IMR-90 (cell line): ENCODE results near the gene SNX15. TPM values are rescaled to one million over a fixed set of nuclear protein-coding genes. Genes with fewer than 3 reads are reported as not detected.
"Not testable (repeated sequence)": the region's sequence is repeated elsewhere in the genome, so short reads cannot be mapped to it uniquely, and the experiment has no call there.

Experiments
- ATAC-seq: fragments of 200-7000 bp; cut with Tn5 transposase; 2 replicates; pipeline ENCODE4 v1.9.1; 2020; ENCODE audit warnings: low read depth, mild to moderate bottlenecking, moderate library complexity
- BruUV-seq: library from RNA; stranded (reverse); fragments of 400-500 nt; replicated peaks from 2 replicates; lab custom pipeline; 2021; lab: Mats Ljungman, UMichigan
- CTCF ChIA-PET: fragments of 300-600 bp; formaldehyde crosslinking; extraction: SDS; loops from one replicate; lab custom pipeline; 2021; ENCODE audit warnings: antibody characterized with exemption; lab: Yijun Ruan, JAX
- POLR2A ChIA-PET: fragments of 300-600 bp; sonication (Branson Sonifier 250); formaldehyde crosslinking; loops from one replicate; lab custom pipeline; 2022; ENCODE audit warnings: antibody characterized with exemption; ENCODE audit not compliant: unreplicated experiment; lab: Charles Lee
- DNase-seq: peaks from one replicate; pipeline ENCODE4 v3.0.0; 2013
- H2AFZ ChIP-seq: replicated peaks from 2 replicates; pipeline ENCODE3; 2013; ENCODE audit warnings: low read length, mild to moderate bottlenecking; ENCODE audit not compliant: poor library complexity
- H2AK5ac ChIP-seq: 2 replicates; pipeline ENCODE4 v1.6.1; 2013; ENCODE audit warnings: low read depth, low read length, inconsistent platforms
- H2AK9ac ChIP-seq: replicated peaks from 2 replicates; pipeline ENCODE3; 2013; ENCODE audit warnings: mild to moderate bottlenecking, low read depth, low read length, moderate library complexity; ENCODE audit not compliant: poor library complexity
- H2BK120ac ChIP-seq: 2 replicates; pipeline ENCODE4 v1.6.1; 2013; ENCODE audit warnings: low read depth, low read length, inconsistent platforms
- H2BK15ac ChIP-seq: 3 replicates; pipeline ENCODE4 v1.6.1; 2013; ENCODE audit warnings: low read depth, low read length, inconsistent platforms
- H2BK20ac ChIP-seq: 2 replicates; pipeline ENCODE4 v1.6.1; 2013; ENCODE audit warnings: low read depth, mild to moderate bottlenecking, inconsistent platforms, low read length, moderate library complexity
- H2BK5ac ChIP-seq: 2 replicates; pipeline ENCODE4 v1.6.1; 2013; ENCODE audit warnings: mild to moderate bottlenecking, low read depth, low read length, inconsistent platforms; ENCODE audit not compliant: poor library complexity, severe bottlenecking
- H3K14ac ChIP-seq: replicated peaks from 2 replicates; pipeline ENCODE4 v1.6.1; 2013; ENCODE audit warnings: low read depth, low read length, inconsistent platforms
- H3K18ac ChIP-seq: 2 replicates; pipeline ENCODE4 v1.6.1; 2013; ENCODE audit warnings: low read depth, low read length, control low read depth
- H3K23ac ChIP-seq: 2 replicates; pipeline ENCODE4 v1.6.1; 2013; ENCODE audit warnings: low read depth, low read length, inconsistent platforms
- H3K27ac ChIP-seq: 2 replicates; pipeline ENCODE4 v1.5.1; 2013; ENCODE audit warnings: mild to moderate bottlenecking, control low read depth, low read length; ENCODE audit not compliant: insufficient read depth
- H3K27me3 ChIP-seq: 2 replicates; pipeline ENCODE4 v1.6.1; 2013; ENCODE audit warnings: low read length; ENCODE audit not compliant: control insufficient read depth, insufficient read depth
- H3K36me3 ChIP-seq: 2 replicates; pipeline ENCODE4 v1.6.1; 2013; ENCODE audit warnings: low read length, mixed read lengths; ENCODE audit not compliant: control insufficient read depth, insufficient read depth
- H3K4ac ChIP-seq: 2 replicates; pipeline ENCODE4 v1.6.1; 2013; ENCODE audit warnings: low read depth, low read length, inconsistent platforms
- H3K4me1 ChIP-seq: 2 replicates; pipeline ENCODE4 v1.6.1; 2013; ENCODE audit warnings: low read length, mixed read lengths; ENCODE audit not compliant: control insufficient read depth, insufficient read depth
- H3K4me2 ChIP-seq: 2 replicates; pipeline ENCODE4 v1.6.1; 2013; ENCODE audit warnings: low read depth, mild to moderate bottlenecking, control low read depth, low read length, moderate library complexity
- H3K4me3 ChIP-seq: 2 replicates; pipeline ENCODE4 v1.5.1; 2013; ENCODE audit warnings: low read depth, mild to moderate bottlenecking, control low read depth, low read length, moderate library complexity; ENCODE audit not compliant: insufficient read depth
- H3K56ac ChIP-seq: 2 replicates; pipeline ENCODE4 v1.6.1; 2013; ENCODE audit warnings: low read length, inconsistent platforms; ENCODE audit not compliant: insufficient read depth; ENCODE audit errors: extremely low read depth
- H3K79me1 ChIP-seq, 2 experiments: 2 replicates each; pipeline ENCODE4 v1.6.1; 2013; ENCODE audit warnings: low read length in 2 of 2, inconsistent platforms in 1 of 2, low read depth in 1 of 2
- H3K9ac ChIP-seq: 2 replicates; pipeline ENCODE4 v1.6.1; 2013; ENCODE audit warnings: low read depth, low read length, control low read depth
- H3K9me1 ChIP-seq: 2 replicates; pipeline ENCODE4 v1.6.1; 2013; ENCODE audit warnings: low read length, inconsistent platforms; ENCODE audit not compliant: insufficient read depth
- H3K9me3 ChIP-seq: 2 replicates; pipeline ENCODE4 v1.6.1; 2013; ENCODE audit warnings: low read length; ENCODE audit not compliant: control insufficient read depth, insufficient read depth
- H4K20me1 ChIP-seq: 2 replicates; pipeline ENCODE4 v1.6.1; 2013; ENCODE audit warnings: low read length, inconsistent platforms; ENCODE audit not compliant: insufficient read depth
- H4K5ac ChIP-seq: 2 replicates; pipeline ENCODE4 v1.6.1; 2013; ENCODE audit warnings: mild to moderate bottlenecking, low read depth, low read length, control low read depth
- H4K8ac ChIP-seq, 2 experiments: 2 replicates each; pipeline ENCODE4 v1.6.1; 2013; ENCODE audit warnings: low read depth in 2 of 2, low read length in 2 of 2, control low read depth in 1 of 2, inconsistent platforms in 1 of 2
- H4K91ac ChIP-seq: 2 replicates; pipeline ENCODE4 v1.6.1; 2013; ENCODE audit warnings: low read depth, low read length, inconsistent platforms; ENCODE audit not compliant: insufficient read depth
- FOS ChIP-seq: fragments of 150-350 bp; IDR thresholded peaks from 2 replicates; pipeline ENCODE4 v1.6.1; 2016; ENCODE audit warnings: low read depth, low read length
- MAFK ChIP-seq: IDR thresholded peaks from 2 replicates; pipeline ENCODE4 v1.6.1; 2012; ENCODE audit warnings: low read depth, low read length, improper control_type of control experiment
- MAZ ChIP-seq: IDR thresholded peaks from 2 replicates; pipeline ENCODE4 v1.6.1; 2012; ENCODE audit warnings: low read depth, mild to moderate bottlenecking, low read length, improper control_type of control experiment, moderate library complexity, borderline replicate concordance
- POLR2A ChIP-seq: IDR thresholded peaks from 2 replicates; pipeline ENCODE4 v1.6.1; 2012; ENCODE audit warnings: mild to moderate bottlenecking, low read depth, low read length
- RCOR1 ChIP-seq: IDR thresholded peaks from 2 replicates; pipeline ENCODE4 v1.6.1; 2012; ENCODE audit warnings: mild to moderate bottlenecking, low read length, improper control_type of control experiment; ENCODE audit not compliant: insufficient replicate concordance
- WGBS, 2 experiments: methylation state at CpG; one replicate each; pipeline versions ENCODE4 v1.1.5 to v1.1.7; 2013; ENCODE audit warnings: missing lambda C conversion rate in 2 of 2; ENCODE audit not compliant: insufficient read length in 1 of 2; ENCODE audit errors: extremely low coverage in 2 of 2; 5-methylcytosine and 5-hydroxymethylcytosine counted together
- dilution Hi-C: fragments of 300-500 bp; cut with HindIII; formaldehyde crosslinking; loops from one replicate; pipeline ENCODE4 v1.14.3; 2018; ENCODE audit warnings: low sequenced_read_pairs; ENCODE audit not compliant: unreplicated experiment
- in situ Hi-C: fragments of 300-500 bp; cut with MboI; formaldehyde crosslinking; loops from 3 replicates; pipeline ENCODE4 v1.14.3; 2019; ENCODE audit warnings: low sequenced_read_pairs, inconsistent platforms, mixed read lengths
- intact Hi-C: fragments of 100-400 bp; cut with micrococcal nuclease; formaldehyde crosslinking; loops from 2 replicates; pipeline ENCODE4 v1.10.0; 2022
- polyA plus RNA-seq, 3 experiments: library from polyadenylated mRNA; depleted of rRNA; stranded (reverse); fragments of >200 nt; gene quantifications; 2 replicates each; pipeline ENCODE4 v1.2.3, GENCODE V29; 2012; ENCODE audit warnings: low replicate concordance in 1 of 3
- total RNA-seq: library from RNA; depleted of rRNA; stranded (reverse); fragments of >200 nt; gene quantifications from 2 replicates; pipeline ENCODE4 v1.2.3, GENCODE V29; 2012
- TF ChIP-seq, protein P1 (sequence below): fragments of 150-350 bp; IDR thresholded peaks from 2 replicates; pipeline ENCODE4 v1.6.1; 2016; ENCODE audit warnings: low read depth, mild to moderate bottlenecking, low read length, moderate library complexity, borderline replicate concordance

SNX15 gene
- total and polyA plus RNA-seq, 2 of the 4 experiments (the other 2 are of a cell fraction), result 9.0 to 16.3 TPM

DNA sequence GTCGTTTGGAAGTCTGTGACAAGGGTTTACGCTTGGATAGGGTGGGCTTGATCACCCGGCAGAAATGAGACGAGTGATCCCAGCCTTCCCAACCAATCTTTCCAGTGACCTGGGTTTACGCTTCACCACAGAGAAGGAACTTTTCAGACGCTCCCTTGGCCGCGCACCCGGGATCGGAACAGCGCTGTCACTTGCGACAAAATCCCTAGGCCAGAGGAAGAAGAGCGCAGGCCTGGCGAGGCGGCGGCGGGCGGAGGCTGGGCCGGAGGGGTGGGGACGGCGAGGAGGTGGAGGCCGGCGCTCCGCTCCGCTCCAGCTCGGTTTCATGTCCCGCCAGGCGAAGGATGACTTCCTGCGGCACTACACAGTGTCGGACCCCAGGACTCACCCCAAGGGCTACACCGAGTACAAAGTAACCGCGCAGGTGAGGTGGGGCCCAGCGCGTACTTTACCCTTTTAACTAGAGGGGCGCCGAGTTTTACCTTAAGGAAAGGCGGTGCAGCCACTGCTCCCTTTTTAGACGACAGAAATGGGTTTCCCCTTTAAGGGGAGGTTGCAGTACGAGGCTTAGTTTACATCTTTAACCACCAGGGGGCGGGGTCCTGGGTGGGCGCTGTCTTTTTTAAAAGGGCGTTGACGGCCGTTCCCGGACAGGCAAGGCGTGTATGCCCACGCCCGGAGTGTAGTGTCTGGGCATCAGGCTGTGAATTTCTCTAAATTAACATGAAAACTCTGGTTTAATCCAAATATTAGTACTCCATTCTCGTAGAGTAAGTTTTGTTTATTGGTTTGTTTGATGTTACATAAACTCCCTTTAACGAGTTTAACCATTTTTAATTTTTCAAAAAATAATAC, at the start of gene SNX15 (continued):
- TF ChIP-seq MAZ, result peak; percentile 64; the same call in 1 of the 2 replicates
- TF ChIP-seq RCOR1, result no peak
- no peak for TF ChIP-seq MAFK
- 0 out of 2 replicates have a peak, but pooled peaks have one; percentile 9 for TF ChIP-seq FOS
- TF ChIP-seq POLR2A, result no peak
- TF ChIP-seq, protein P1, sequence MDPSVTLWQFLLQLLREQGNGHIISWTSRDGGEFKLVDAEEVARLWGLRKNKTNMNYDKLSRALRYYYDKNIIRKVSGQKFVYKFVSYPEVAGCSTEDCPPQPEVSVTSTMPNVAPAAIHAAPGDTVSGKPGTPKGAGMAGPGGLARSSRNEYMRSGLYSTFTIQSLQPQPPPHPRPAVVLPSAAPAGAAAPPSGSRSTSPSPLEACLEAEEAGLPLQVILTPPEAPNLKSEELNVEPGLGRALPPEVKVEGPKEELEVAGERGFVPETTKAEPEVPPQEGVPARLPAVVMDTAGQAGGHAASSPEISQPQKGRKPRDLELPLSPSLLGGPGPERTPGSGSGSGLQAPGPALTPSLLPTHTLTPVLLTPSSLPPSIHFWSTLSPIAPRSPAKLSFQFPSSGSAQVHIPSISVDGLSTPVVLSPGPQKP, result no peak

DNA sequence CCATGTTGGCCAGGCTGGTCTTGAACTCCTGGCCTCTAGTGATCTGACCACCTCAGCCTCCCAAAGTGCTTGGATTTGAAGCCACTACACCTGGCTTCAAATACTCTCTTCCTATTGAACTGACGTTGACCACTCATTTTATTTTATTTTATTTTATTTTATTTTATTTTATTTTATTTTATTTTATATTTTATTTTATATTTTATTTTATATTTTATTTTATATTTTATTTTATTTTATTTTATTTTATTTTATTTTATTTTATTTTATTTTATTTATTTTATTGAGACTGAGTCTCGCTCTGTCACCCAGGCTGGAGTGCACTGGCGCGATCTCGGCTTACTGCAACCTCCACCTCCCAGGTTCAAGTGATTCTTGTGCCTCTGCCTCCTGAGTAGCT, 43.9 kb upstream of the SNX15 start:
- H3K4me3 ChIP-seq, H4K5ac ChIP-seq, H3K18ac ChIP-seq, H3K4me2 ChIP-seq, H2BK120ac ChIP-seq, DNase-seq, CTCF ChIA-PET, H3K4me1 ChIP-seq, H2AK5ac ChIP-seq, H3K14ac ChIP-seq, H3K79me1 ChIP-seq, H3K23ac ChIP-seq, ATAC-seq, dilution Hi-C loops, POLR2A ChIA-PET, H3K27me3 ChIP-seq, H2BK15ac ChIP-seq, BruUV-seq, H2AK9ac ChIP-seq, in situ Hi-C loops, H3K27ac ChIP-seq, H4K8ac ChIP-seq, H3K9me1 ChIP-seq, H3K9me3 ChIP-seq, H2BK5ac ChIP-seq, H3K4ac ChIP-seq, intact Hi-C loops, H3K36me3 ChIP-seq, H3K9ac ChIP-seq, H4K91ac ChIP-seq, H2AFZ ChIP-seq, H3K56ac ChIP-seq, H2BK20ac ChIP-seq, H4K20me1 ChIP-seq: not testable (repeated sequence)
- WGBS, 2 experiments, result no CpG with 5 or more reads among the region's 5 CpGs
